ENCODE measurements around the gene TMEFF1.
A peak's percentile ranks its signal among the peaks of the same experiment; 100 is the strongest.

Gene TMEFF1

DNA sequence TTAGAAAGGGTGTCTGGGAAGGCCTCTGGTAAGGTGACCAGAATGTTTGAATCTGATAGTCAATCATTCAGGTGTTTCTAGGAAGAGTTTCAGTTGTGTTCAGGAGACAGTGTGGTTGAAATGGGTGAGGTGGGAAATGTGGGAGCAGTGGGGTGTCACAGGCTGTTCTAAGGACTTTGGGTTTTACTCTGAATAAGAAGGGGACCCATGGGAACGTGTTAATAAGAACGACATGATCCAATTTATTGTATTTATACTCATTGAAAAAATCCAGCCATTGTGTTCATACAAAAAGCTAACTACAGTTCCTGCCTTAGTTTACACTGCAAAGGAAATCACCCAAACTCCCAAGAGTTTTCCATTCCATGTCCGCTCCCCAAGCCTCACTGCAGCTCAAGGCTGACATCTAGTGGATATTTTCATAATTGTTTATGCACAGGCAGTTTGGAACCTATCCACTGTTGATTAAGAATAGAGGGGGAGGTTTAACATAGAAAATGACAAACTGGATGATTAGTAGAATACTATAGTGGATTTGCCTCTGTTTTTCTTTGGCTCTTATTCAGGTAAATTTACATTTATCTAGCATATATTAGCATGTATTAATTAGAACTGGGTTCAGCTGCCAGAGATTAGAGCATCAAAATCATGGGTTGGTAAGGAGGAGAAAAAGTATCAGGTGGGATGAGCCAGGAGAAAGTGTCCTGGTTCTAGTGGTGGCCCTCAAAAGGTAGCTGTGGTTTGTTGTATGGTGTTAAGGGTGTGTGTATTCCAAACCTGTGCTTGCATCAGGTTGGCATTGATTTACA, 122.6 kb downstream of the TMEFF1 start:
- in situ Hi-C loops (cut with MboI; ENCODE audit: low pct_unique_long_range_greater_than_20kb, low sequenced_read_pairs, unreplicated experiment): loop anchor here (25.0 kb wide), 2 partner anchors 258 to 1433 kb away; no protein-coding TSS in a partner anchor
- TF ChIP-seq CTCF (IDR thresholded peaks at IDR 0.05; ENCODE audit: extremely low read depth, insufficient read depth, missing control alignments): peak; percentile 80
- peak; percentile 36 for DNase-seq (ENCODE audit: low spot score)

GRCh38 chr9:100597236-100597635, 124.3 kb downstream of the TMEFF1 start:
- DNase-seq (ENCODE audit: low spot score): no peak
- no peak for TF ChIP-seq CTCF (IDR thresholded peaks at IDR 0.05; ENCODE audit: extremely low read depth, insufficient read depth, missing control alignments)
- in situ Hi-C loops (cut with MboI; ENCODE audit: low pct_unique_long_range_greater_than_20kb, low sequenced_read_pairs, unreplicated experiment): loop anchor here (25.0 kb wide), 2 partner anchors 260 to 1435 kb away; no protein-coding TSS in a partner anchor

DNA sequence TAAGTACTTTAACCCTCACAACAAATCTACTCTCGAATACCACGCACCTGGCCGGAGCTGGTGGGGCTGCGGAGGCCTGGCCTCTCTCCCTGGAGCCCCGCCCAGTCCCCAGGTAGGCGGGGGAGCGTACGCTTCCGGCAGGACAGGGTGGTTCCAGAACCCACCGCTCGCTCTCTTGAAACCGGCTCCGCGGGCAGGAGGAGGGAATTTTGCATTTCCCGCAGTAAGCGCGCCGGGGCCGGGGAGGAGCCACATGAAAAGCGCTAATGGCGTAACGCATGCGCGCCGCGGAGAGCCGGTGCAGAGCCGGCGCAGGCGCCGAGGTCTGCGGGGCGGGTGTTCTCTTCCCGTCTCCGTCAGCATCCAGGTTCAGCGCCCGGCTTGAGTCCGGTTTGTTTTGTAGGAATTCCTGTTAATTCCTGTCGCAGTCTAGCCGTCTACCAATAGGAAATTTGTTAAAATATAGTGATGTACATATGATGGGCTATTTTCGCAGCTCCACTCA, 125.7 kb downstream of the TMEFF1 start:
- TF ChIP-seq CTCF (IDR thresholded peaks at IDR 0.05; ENCODE audit: extremely low read depth, insufficient read depth, missing control alignments): no peak
- DNase-seq (ENCODE audit: low spot score): peak; percentile 61
- in situ Hi-C loops (cut with MboI; ENCODE audit: low pct_unique_long_range_greater_than_20kb, low sequenced_read_pairs, unreplicated experiment): loop anchor here (25.0 kb wide), 2 partner anchors 261 to 1436 kb away; no protein-coding TSS in a partner anchor

DNA sequence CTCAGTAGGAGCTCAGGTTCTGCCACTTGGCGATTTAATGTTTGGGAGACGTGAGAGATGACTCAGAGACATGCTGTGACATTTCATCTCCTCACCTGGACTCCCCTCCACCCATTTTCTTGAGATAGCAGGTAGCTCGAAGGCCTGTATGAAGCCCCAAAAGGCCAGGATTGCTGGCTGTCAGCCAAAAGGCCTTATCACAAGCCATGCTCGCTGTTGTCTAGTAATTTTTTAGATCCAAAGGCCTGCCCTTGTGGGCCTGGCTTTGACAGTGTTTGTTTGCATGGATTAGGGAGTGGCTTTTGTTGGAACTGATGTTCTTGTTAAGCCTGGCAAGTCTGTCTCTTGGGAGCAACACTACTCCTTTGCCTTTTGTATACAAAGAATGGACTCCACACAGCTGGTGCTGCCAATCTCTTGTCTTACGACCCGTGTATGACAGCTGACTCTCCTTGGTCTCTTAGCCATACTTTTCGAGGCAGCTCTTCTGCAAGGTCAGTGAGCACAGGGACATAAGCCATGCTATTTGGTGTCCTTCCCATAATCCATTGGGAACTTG, 127.7 kb downstream of the TMEFF1 start:
- in situ Hi-C loops (cut with MboI; ENCODE audit: low pct_unique_long_range_greater_than_20kb, low sequenced_read_pairs, unreplicated experiment): no loop called here
- no peak for TF ChIP-seq CTCF (IDR thresholded peaks at IDR 0.05; ENCODE audit: extremely low read depth, insufficient read depth, missing control alignments)
- DNase-seq (ENCODE audit: low spot score): no peak

DNA sequence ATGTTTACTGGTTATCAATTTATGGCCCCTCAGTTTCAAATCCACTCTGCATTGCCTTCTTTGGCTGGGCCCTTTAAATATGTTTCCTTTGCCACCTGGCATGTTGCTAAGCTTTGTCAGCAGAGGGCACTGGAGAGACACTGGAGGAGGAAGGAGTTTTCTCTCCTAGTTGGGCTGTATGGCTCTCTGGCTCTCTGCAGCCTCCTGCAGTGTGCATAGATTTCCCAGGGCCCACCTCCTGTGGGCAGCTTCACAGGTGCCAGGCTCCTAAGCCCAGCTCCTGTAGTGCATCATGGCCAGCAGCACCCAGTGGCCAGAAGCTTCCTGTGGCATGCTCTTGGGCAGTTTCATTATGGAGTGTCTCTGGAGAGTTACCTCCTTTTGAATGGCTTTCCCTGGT, 128.3 kb downstream of the TMEFF1 start:
- in situ Hi-C loops (cut with MboI; ENCODE audit: low pct_unique_long_range_greater_than_20kb, low sequenced_read_pairs, unreplicated experiment): no loop called here
- TF ChIP-seq CTCF (IDR thresholded peaks at IDR 0.05; ENCODE audit: extremely low read depth, insufficient read depth, missing control alignments): peak; percentile 79
- DNase-seq (ENCODE audit: low spot score): peak; percentile 51

GRCh38 chr9:100602342-100602801, 129.4 kb downstream of the TMEFF1 start:
- peak; percentile 51 for TF ChIP-seq CTCF (IDR thresholded peaks at IDR 0.05; ENCODE audit: extremely low read depth, insufficient read depth, missing control alignments)
- no peak for DNase-seq (ENCODE audit: low spot score)
- in situ Hi-C loops (cut with MboI; ENCODE audit: low pct_unique_long_range_greater_than_20kb, low sequenced_read_pairs, unreplicated experiment): no loop called here

All from GM13977 (cell line).